Esophagus muscularis mucosa (tissue), 4 donors: ENCODE measurements around the gene CDC42EP4. TPM values are rescaled to one million over a fixed set of nuclear protein-coding genes. Genes with fewer than 3 reads are reported as not detected.

Experiments used
- DNase-seq: peaks from one replicate; pipeline ENCODE4 v3.0.0-alpha.2; 2017; ENCODE audit errors: extremely low spot score
- H3K27ac ChIP-seq, 4 donors: fragments of 200-600 bp; sonication (generic); replicated peaks in 1 of 4; 1 replicate in 3 of 4; 2 replicates in 1 of 4; pipeline ENCODE4 v1.5.1; 2016 to 2019; ENCODE audit warnings: mild to moderate bottlenecking in 1 of 4
- H3K27me3 ChIP-seq, 4 donors: fragments of 200-600 bp; sonication (generic); one replicate each; pipeline versions ENCODE4 v1.5.1 to v1.6.0; 2016 to 2019
- H3K36me3 ChIP-seq, 4 donors: fragments of 200-600 bp; sonication (generic); one replicate each; pipeline ENCODE4 v1.5.1; 2016 to 2019
- H3K4me1 ChIP-seq, 4 donors: fragments of 200-600 bp; sonication (generic); one replicate each; pipeline ENCODE4 v1.5.1; 2016 to 2019
- H3K4me3 ChIP-seq, 4 donors: fragments of 200-600 bp; sonication (generic); 1 replicate in 2 of 4; 2 replicates in 2 of 4; pipeline ENCODE4 v1.5.1; 2016 to 2019; ENCODE audit warnings: mild to moderate bottlenecking in 4 of 4, moderate library complexity in 1 of 4
- H3K9me3 ChIP-seq, 4 donors: fragments of 200-600 bp; sonication (generic); 1 replicate in 3 of 4; 2 replicates in 1 of 4; pipeline ENCODE4 v1.5.1; 2016 to 2019
- EP300 ChIP-seq: sonication (generic); formaldehyde crosslinking; IDR thresholded peaks from one replicate; pipeline ENCODE4 v1.6.1; 2017; ENCODE audit warnings: antibody characterized with exemption
- POLR2A ChIP-seq: fragments of 450-650 bp; IDR thresholded peaks from one replicate; pipeline ENCODE4 v1.6.1; 2017; ENCODE audit warnings: antibody characterized with exemption, moderate library complexity, mild to moderate bottlenecking, low read depth
- POLR2AphosphoS5 ChIP-seq, 2 donors: sonication (generic); formaldehyde crosslinking; IDR thresholded peaks; one replicate each; pipeline ENCODE4 v1.6.1; 2017; ENCODE audit warnings: antibody characterized with exemption in 2 of 2
- WGBS: methylation state at CpG from one replicate; pipeline ENCODE4 v1.1.5; 2018; 5-methylcytosine and 5-hydroxymethylcytosine counted together
- intact Hi-C: fragments of 100-400 bp; cut with DNase I; formaldehyde crosslinking; loops from one replicate; pipeline ENCODE4 v1.15.1; 2023
- total RNA-seq, 4 donors: library from RNA; depleted of rRNA; stranded (reverse); fragments of >200 nt; gene quantifications; one replicate each; pipeline versions ENCODE4 v1.1.0 to v1.2.1, GENCODE V29; 2016
- TF ChIP-seq, protein P1 (sequence below), 3 experiments: fragments of 200-600 bp in 2 of 3; fragments of 450-650 bp in 1 of 3; sonication (generic) in 2 of 3; IDR thresholded peaks; one replicate each; pipeline ENCODE4 v1.5.1; 2017 to 2019; ENCODE audit warnings: antibody characterized with exemption in 3 of 3, mild to moderate bottlenecking in 2 of 3, moderate library complexity in 1 of 3

CDC42EP4 gene
- total RNA-seq, 4 donors from 2014 or later = 48.6 to 129 (median 104) TPM

DNA sequence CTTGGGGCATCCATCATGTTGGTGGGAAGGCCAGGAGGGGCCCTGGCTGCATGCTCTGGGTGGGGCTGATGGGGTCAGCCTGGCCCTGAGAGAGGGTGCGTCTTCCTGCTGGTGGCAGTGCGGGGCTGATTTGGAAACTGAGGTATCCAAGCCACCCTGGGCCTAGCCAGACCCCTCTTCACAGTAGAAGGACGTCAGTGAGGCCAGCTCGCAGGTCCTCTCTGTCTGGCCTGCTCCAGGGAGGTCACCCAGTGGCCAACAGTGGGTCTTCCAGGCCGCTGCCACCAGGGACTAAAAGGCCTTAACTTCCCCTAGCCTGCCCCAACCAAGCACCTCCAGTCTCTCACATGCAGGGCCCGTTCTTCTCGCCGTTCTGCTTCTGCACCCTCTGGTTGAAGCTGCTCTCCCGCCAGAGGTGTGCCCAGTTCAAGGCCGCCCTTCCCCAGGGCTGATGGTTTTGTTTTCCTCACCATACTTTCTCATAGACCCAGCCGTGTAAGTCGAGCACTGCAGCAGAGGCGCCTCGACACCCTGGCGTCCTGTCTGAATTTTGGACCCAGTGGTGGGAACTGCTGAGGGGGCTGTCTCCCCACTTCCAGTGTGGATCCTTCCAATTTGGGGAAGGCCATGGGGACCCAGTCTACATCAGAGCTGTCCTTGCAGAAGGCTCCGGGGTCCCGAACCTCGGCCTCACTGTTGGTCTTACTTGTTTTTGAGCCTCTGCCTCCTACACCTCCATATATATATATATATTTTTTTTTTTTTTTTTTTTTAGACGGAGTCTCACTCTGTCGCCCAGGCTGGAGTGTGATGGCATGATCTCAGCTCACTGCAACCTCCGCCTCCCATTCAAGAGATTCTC is 42.9 kb upstream of the CDC42EP4 start:
- Histone ChIP-seq H3K27me3 (no peaks in the 10 kb centered on the region), H3K27ac (no peak overlapping the region), H3K9me3 (no peaks in the 10 kb centered on the region), H3K36me3 (no peaks in the 10 kb centered on the region), H3K4me1 (peaks cover 8 to 41% (median 30%) of the 10 kb centered on the region in 4 donors), H3K4me3 (no peak overlapping the region)
- no peak for TF ChIP-seq POLR2AphosphoS5 (IDR thresholded peaks at IDR 0.05)
- TF ChIP-seq EP300 = no peak
- no peak for TF ChIP-seq POLR2A
- TF ChIP-seq, protein P1, sequence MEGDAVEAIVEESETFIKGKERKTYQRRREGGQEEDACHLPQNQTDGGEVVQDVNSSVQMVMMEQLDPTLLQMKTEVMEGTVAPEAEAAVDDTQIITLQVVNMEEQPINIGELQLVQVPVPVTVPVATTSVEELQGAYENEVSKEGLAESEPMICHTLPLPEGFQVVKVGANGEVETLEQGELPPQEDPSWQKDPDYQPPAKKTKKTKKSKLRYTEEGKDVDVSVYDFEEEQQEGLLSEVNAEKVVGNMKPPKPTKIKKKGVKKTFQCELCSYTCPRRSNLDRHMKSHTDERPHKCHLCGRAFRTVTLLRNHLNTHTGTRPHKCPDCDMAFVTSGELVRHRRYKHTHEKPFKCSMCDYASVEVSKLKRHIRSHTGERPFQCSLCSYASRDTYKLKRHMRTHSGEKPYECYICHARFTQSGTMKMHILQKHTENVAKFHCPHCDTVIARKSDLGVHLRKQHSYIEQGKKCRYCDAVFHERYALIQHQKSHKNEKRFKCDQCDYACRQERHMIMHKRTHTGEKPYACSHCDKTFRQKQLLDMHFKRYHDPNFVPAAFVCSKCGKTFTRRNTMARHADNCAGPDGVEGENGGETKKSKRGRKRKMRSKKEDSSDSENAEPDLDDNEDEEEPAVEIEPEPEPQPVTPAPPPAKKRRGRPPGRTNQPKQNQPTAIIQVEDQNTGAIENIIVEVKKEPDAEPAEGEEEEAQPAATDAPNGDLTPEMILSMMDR (IDR thresholded peaks at IDR 0.05) = no peak
- intact Hi-C loops = no loop called here
- DNase-seq = no peak
- WGBS = 95% methylated on average over 16 of the region's 21 CpGs

DNA sequence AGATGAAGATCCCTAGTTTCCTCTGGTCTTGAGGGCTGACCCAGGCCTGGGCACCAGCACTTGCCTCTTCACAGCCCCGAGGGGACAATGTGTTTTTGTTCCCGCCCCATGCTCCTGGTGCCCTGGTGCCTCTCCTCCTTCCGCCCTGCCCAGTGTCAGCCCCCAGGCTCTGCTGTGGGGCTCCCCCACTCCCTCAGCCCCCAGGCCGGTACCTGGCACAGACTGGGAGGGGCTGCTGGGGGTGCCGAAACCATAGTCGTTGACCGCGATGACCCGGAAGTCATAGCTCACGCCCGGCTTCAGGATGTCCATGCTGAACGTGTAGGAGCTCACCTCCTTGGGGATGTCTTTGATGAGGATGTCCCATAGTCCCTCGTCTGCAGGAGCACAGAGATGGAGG is 40.5 kb upstream of the CDC42EP4 start:
- 96% methylated on average over 7 of the region's 13 CpGs for WGBS

DNA sequence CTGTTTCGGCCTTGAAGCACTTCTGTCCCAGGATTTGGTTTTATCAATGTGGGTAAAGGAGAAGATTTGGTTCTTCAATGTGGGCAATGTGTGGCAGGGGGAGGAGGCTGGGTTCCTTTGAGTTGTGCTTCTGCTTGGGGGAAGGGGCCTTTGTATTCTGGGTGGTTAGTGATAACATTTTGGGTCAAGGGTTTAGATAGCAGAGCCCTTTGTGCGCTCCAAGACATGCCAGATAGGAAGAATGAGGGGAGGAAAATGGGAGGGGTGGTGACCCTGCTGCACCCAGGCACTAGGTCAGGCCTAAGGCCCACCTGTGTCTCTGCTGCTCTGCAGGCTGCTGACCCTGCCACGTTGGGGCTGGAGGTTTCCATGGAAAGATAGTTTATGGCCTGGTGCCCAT is 40.0 kb upstream of the CDC42EP4 start:
- Histone ChIP-seq H3K36me3 (no peaks in the 10 kb centered on the region), H3K4me3 (no peak overlapping the region), H3K27me3 (no peaks in the 10 kb centered on the region), H3K9me3 (no peaks in the 10 kb centered on the region), H3K4me1 (peaks cover 8 to 50% (median 44%) of the 10 kb centered on the region in 4 donors), H3K27ac (no peak overlapping the region)
- 91% methylated on average over 3 of the region's 3 CpGs for WGBS
- intact Hi-C loops = no loop called here
- DNase-seq = no peak
- no peak for TF ChIP-seq POLR2AphosphoS5 (IDR thresholded peaks at IDR 0.05)
- TF ChIP-seq, protein P1 (IDR thresholded peaks at IDR 0.05) = no peak

More for the DNA sequence above, 40.5 kb upstream of the CDC42EP4 start:
- no peak for DNase-seq
- no peak for TF ChIP-seq POLR2A
- TF ChIP-seq, protein P1 (IDR thresholded peaks at IDR 0.05) = no peak
- no peak for TF ChIP-seq EP300
- TF ChIP-seq POLR2AphosphoS5 (IDR thresholded peaks at IDR 0.05) = no peak
- no peak overlapping the region for H3K4me3 ChIP-seq
- intact Hi-C loops = no loop called here
- H3K4me1 ChIP-seq = peaks cover 8 to 50% (median 45%) of the 10 kb centered on the region in 4 donors
- no peaks in the 10 kb centered on the region for H3K9me3 ChIP-seq
- no peaks in the 10 kb centered on the region for H3K36me3 ChIP-seq
- H3K27me3 ChIP-seq = no peaks in the 10 kb centered on the region
- H3K27ac ChIP-seq = no peak overlapping the region

DNA sequence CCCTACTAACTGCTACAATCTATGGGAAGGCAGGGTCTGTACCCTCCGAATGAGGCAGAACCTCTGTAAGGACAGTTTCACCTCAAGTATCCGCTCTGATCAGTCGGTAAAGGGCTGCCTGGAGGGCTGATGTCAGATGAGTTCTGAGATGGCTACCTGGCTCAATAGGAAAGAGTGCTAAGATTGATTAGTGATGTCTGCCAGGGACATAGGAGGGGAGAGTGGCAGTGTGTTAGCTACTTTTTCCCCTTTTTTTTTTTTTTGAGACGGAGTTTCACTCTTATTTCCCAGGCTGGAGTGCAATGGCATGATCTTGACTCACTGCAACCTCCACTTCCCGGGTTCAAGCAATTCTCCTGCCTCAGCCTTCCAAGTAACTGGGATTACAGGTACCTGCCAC is 39.1 kb upstream of the CDC42EP4 start:
- 96% methylated on average over 5 of the region's 5 CpGs for WGBS
- TF ChIP-seq POLR2AphosphoS5 (IDR thresholded peaks at IDR 0.05) (no peak), EP300 (no peak), POLR2A (no peak)
- TF ChIP-seq, protein P1 (IDR thresholded peaks at IDR 0.05) = no peak
- Histone ChIP-seq H3K9me3 (no peaks in the 10 kb centered on the region), H3K4me1 (peaks cover 0 to 42% (median 36%) of the 10 kb centered on the region in 4 donors), H3K4me3 (no peak overlapping the region), H3K27me3 (no peaks in the 10 kb centered on the region), H3K36me3 (no peaks in the 10 kb centered on the region), H3K27ac (no peak overlapping the region)
- DNase-seq = no peak
- intact Hi-C loops = no loop called here
